CD14-positive monocyte (primary cell): ENCODE measurements around the gene RFX6. TPM values are rescaled to one million over a fixed set of nuclear protein-coding genes. Genes with fewer than 3 reads are reported as not detected.

Experiments
- DNase-seq, 3 donors: peaks; one replicate each; pipeline ENCODE4 v3.0.0-alpha.2; 2011 to 2022
- H2AFZ ChIP-seq: 2 replicates; pipeline ENCODE4 v1.6.0; 2012; ENCODE audit warnings: mild to moderate bottlenecking, low read depth, low read length, inconsistent platforms; ENCODE audit not compliant: insufficient read depth, poor library complexity, severe bottlenecking
- H3K27ac ChIP-seq, 2 donors: 1 replicate in 1 of 2; 2 replicates in 1 of 2; pipeline ENCODE4 v1.5.1; 2012 to 2013; ENCODE audit warnings: low read length in 2 of 2, control low read depth in 1 of 2, inconsistent platforms in 1 of 2, low read depth in 1 of 2, mild to moderate bottlenecking in 1 of 2
- H3K27me3 ChIP-seq, 2 donors: one replicate each; pipeline versions ENCODE4 v1.6.0 to v1.6.1; 2011 to 2013; ENCODE audit warnings: low read length in 2 of 2; ENCODE audit not compliant: control insufficient read depth in 2 of 2, insufficient read depth in 2 of 2
- H3K36me3 ChIP-seq, 2 donors: replicated peaks in 1 of 2; 1 replicate in 1 of 2; 2 replicates in 1 of 2; pipeline versions ENCODE4 v1.5.1 to v1.6.1; 2012 to 2013; ENCODE audit warnings: low read length in 2 of 2, control low read depth in 1 of 2, inconsistent platforms in 1 of 2, mild to moderate bottlenecking in 1 of 2; ENCODE audit not compliant: insufficient read depth in 2 of 2, control insufficient read depth in 1 of 2
- H3K4me1 ChIP-seq, 2 donors: 1 replicate in 1 of 2; 2 replicates in 1 of 2; pipeline versions ENCODE4 v1.5.1 to v1.6.1; 2012 to 2013; ENCODE audit warnings: low read length in 2 of 2, control low read depth in 1 of 2, inconsistent platforms in 1 of 2, mild to moderate bottlenecking in 1 of 2, moderate library complexity in 1 of 2; ENCODE audit not compliant: insufficient read depth in 2 of 2, control insufficient read depth in 1 of 2
- H3K4me2 ChIP-seq: replicated peaks from 2 replicates; pipeline ENCODE3; 2012; ENCODE audit warnings: low read length, moderate library complexity, mild to moderate bottlenecking; ENCODE audit not compliant: poor library complexity, severe bottlenecking; ENCODE audit errors: extremely low read depth
- H3K4me3 ChIP-seq, 3 experiments: fragments of 200-600 bp in 1 of 3; sonication (generic) in 1 of 3; replicated peaks in 1 of 3; 1 replicate in 2 of 3; 2 replicates in 1 of 3; pipeline ENCODE4 v1.5.1; 2011 to 2013; ENCODE audit warnings: low read length in 3 of 3, mild to moderate bottlenecking in 3 of 3, control low read depth in 2 of 3, low read depth in 2 of 3, inconsistent platforms in 1 of 3, moderate library complexity in 1 of 3
- H3K79me2 ChIP-seq: 2 replicates; pipeline ENCODE4 v1.6.0; 2012; ENCODE audit warnings: mild to moderate bottlenecking, control low read depth, inconsistent platforms, low read length, moderate library complexity; ENCODE audit not compliant: insufficient read depth
- H3K9ac ChIP-seq: 2 replicates; pipeline ENCODE4 v1.6.0; 2017; ENCODE audit warnings: low read length, mild to moderate bottlenecking; ENCODE audit not compliant: insufficient read depth, poor library complexity, severe bottlenecking
- H3K9me3 ChIP-seq, 2 donors: replicated peaks in 1 of 2; 1 replicate in 1 of 2; 2 replicates in 1 of 2; pipeline versions ENCODE4 v1.5.1 to v1.6.1; 2012 to 2013; ENCODE audit warnings: low read length in 2 of 2, control low read depth in 1 of 2; ENCODE audit not compliant: control insufficient read depth in 1 of 2, insufficient read depth in 1 of 2
- H4K20me1 ChIP-seq: 2 replicates; pipeline ENCODE4 v1.6.0; 2012; ENCODE audit warnings: mild to moderate bottlenecking, low read length, control low read depth, moderate library complexity; ENCODE audit not compliant: insufficient read depth
- H3K27ac Mint-ChIP-seq, 7 donors: one replicate each; pipeline ENCODE4 v1.8.0; 2020; ENCODE audit warnings: mild to moderate bottlenecking in 7 of 7, mixed read lengths in 7 of 7, moderate library complexity in 6 of 7, inconsistent platforms in 2 of 7
- H3K27me3 Mint-ChIP-seq, 3 donors: one replicate each; pipeline ENCODE4 v1.8.0; 2021 to 2022; ENCODE audit warnings: low read depth in 3 of 3, mild to moderate bottlenecking in 3 of 3, mixed read lengths in 3 of 3, moderate library complexity in 3 of 3, inconsistent platforms in 1 of 3
- H3K36me3 Mint-ChIP-seq, 2 donors: one replicate each; pipeline ENCODE4 v1.8.0; 2020; ENCODE audit warnings: mixed read lengths in 2 of 2, inconsistent platforms in 1 of 2, mild to moderate bottlenecking in 1 of 2
- H3K4me1 Mint-ChIP-seq: one replicate; pipeline ENCODE4 v1.8.0; 2020; ENCODE audit warnings: mild to moderate bottlenecking, mixed read lengths
- H3K4me3 Mint-ChIP-seq, 2 donors: one replicate each; pipeline ENCODE4 v1.8.0; 2020; ENCODE audit warnings: mild to moderate bottlenecking in 2 of 2, mixed read lengths in 2 of 2, moderate library complexity in 1 of 2
- H3K9me3 Mint-ChIP-seq, 7 donors: one replicate each; pipeline ENCODE4 v1.8.0; 2020 to 2022; ENCODE audit warnings: mixed read lengths in 7 of 7, mild to moderate bottlenecking in 6 of 7, moderate library complexity in 6 of 7, inconsistent platforms in 2 of 7
- CTCF ChIP-seq: fragments of 200-600 bp; IDR thresholded peaks from one replicate; pipeline ENCODE4 v1.8.0; 2022; ENCODE audit warnings: antibody characterized with exemption, mild to moderate bottlenecking
- WGBS: methylation state at CpG from one replicate; pipeline ENCODE4 v1.1.5; 2013; ENCODE audit warnings: missing lambda C conversion rate; ENCODE audit not compliant: insufficient coverage; 5-methylcytosine and 5-hydroxymethylcytosine counted together
- intact Hi-C, 2 donors: fragments of 100-400 bp; cut with micrococcal nuclease; formaldehyde crosslinking; loops; one replicate each; pipeline versions ENCODE4 v1.15.0 to v1.15.1; 2023
- polyA plus RNA-seq, 3 donors: library from polyadenylated mRNA; depleted of rRNA in 1 of 3; unstranded in 2 of 3; stranded (reverse) in 1 of 3; fragments of 300-500 nt in 2 of 3; fragments of >200 nt in 1 of 3; fragmentation: Illumina TruSeq in 2 of 3; gene quantifications; 1 replicate in 2 of 3; 2 replicates in 1 of 3; pipeline ENCODE4 v1.2.3, GENCODE V29; 2012 to 2021

RFX6 gene
- polyA plus RNA-seq, 3 donors, result not detected

GRCh38 chr6:116881236-116881635 is 4.2 kb downstream of the RFX6 start:
- Histone ChIP-seq H2AFZ (no peak overlapping the region), H3K4me3 (no peak overlapping the region), H3K4me2 (no peak overlapping the region), H3K36me3 (no peaks in the 10 kb centered on the region), H3K27ac (no peak overlapping the region), H3K27me3 (peaks cover 26 to 28% of the 10 kb centered on the region in 2 donors), H3K79me2 (no peaks in the 10 kb centered on the region), H3K9me3 (peaks cover 0 to 10% of the 10 kb centered on the region in 2 donors), H3K4me1 (no peaks in the 10 kb centered on the region), H4K20me1 (no peaks in the 10 kb centered on the region), H3K9ac (no peak overlapping the region)
- H3K36me3 Mint-ChIP-seq, result peaks cover 3 to 4% of the 10 kb centered on the region in 2 donors
- peaks cover 2% of the 10 kb centered on the region for H3K4me1 Mint-ChIP-seq
- H3K27me3 Mint-ChIP-seq, result peaks cover 17 to 22% (median 20%) of the 10 kb centered on the region in 3 donors
- TF ChIP-seq CTCF, result no peak
- no peak overlapping the region for H3K27ac Mint-ChIP-seq
- no peak for DNase-seq
- H3K4me3 Mint-ChIP-seq, result no peak overlapping the region
- intact Hi-C loops, result no loop called here
- peaks cover 0 to 7% (median 5%) of the 10 kb centered on the region in 7 donors for H3K9me3 Mint-ChIP-seq

- WGBS, result 100% methylated on average over 1 of the region's 1 CpG
- TF ChIP-seq CTCF, result no peak
- no peak overlapping the region for H2AFZ ChIP-seq
- no peaks in the 10 kb centered on the region for H3K4me1 Mint-ChIP-seq
- no peak overlapping the region for H3K4me3 ChIP-seq
- H3K27ac ChIP-seq, result no peak overlapping the region
- H3K9me3 ChIP-seq, result no peaks in the 10 kb centered on the region
- H4K20me1 ChIP-seq, result no peaks in the 10 kb centered on the region
- H3K36me3 Mint-ChIP-seq, result no peaks in the 10 kb centered on the region
- no peak overlapping the region for H3K27ac Mint-ChIP-seq
- H3K36me3 ChIP-seq, result no peaks in the 10 kb centered on the region
- H3K9ac ChIP-seq, result no peak overlapping the region
- H3K4me1 ChIP-seq, result no peaks in the 10 kb centered on the region
- peaks cover 10 to 15% of the 10 kb centered on the region in 2 donors for H3K27me3 ChIP-seq
- no peak for DNase-seq
- H3K9me3 Mint-ChIP-seq, result no peaks in the 10 kb centered on the region
- H3K4me2 ChIP-seq, result no peak overlapping the region
- no peaks in the 10 kb centered on the region for H3K79me2 ChIP-seq
- peaks cover 2 to 9% (median 4%) of the 10 kb centered on the region in 3 donors for H3K27me3 Mint-ChIP-seq
- H3K4me3 Mint-ChIP-seq, result no peak overlapping the region
- intact Hi-C loops, result no loop called here
Measured at GRCh38 chr6:116883005-116883404, 6.0 kb downstream of the RFX6 start.
